Kidney (tissue), 14 donors: Measurements from ENCODE around the gene ROR2. TPM values are rescaled to one million over a fixed set of nuclear protein-coding genes. Genes with fewer than 3 reads are reported as not detected.

Experiments used
- DNase-seq, 5 donors: peaks; one replicate each; pipeline ENCODE4 v3.0.0-alpha.2; 2013 to 2020
- FAIRE-seq: peaks from 2 replicates; lab custom pipeline; 2012; peaks lifted over from hg19 to GRCh38; lab: Jason Lieb, UNC
- H3K27ac ChIP-seq, 2 donors: one replicate each; pipeline ENCODE4 v1.7.0; 2013; ENCODE audit warnings: low read depth in 2 of 2, low read length in 2 of 2, inconsistent platforms in 1 of 2
- H3K27me3 ChIP-seq: one replicate; pipeline ENCODE4 v1.7.1; 2013; ENCODE audit warnings: low read length, inconsistent platforms; ENCODE audit not compliant: control insufficient read depth, insufficient read depth
- H3K36me3 ChIP-seq, 3 donors: one replicate each; pipeline versions ENCODE4 v1.7.0 to v1.7.1; 2013; ENCODE audit warnings: low read length in 3 of 3, control low read depth in 1 of 3, inconsistent platforms in 1 of 3; ENCODE audit not compliant: insufficient read depth in 3 of 3, control insufficient read depth in 2 of 3
- H3K4me1 ChIP-seq, 3 donors: one replicate each; pipeline versions ENCODE4 v1.7.0 to v1.7.1; 2013; ENCODE audit warnings: low read length in 3 of 3, inconsistent platforms in 1 of 3, low read depth in 1 of 3; ENCODE audit not compliant: control insufficient read depth in 2 of 3, insufficient read depth in 2 of 3
- H3K4me3 ChIP-seq, 3 donors: one replicate each; pipeline versions ENCODE4 v1.7.0 to v1.8.1; 2013; ENCODE audit warnings: low read length in 3 of 3, control low read depth in 1 of 3, inconsistent platforms in 1 of 3
- H3K9ac ChIP-seq, 3 donors: one replicate each; pipeline versions ENCODE4 v1.7.0 to v1.7.1; 2013; ENCODE audit warnings: low read length in 3 of 3, control low read depth in 1 of 3, inconsistent platforms in 1 of 3
- H3K9me3 ChIP-seq, 3 donors: one replicate each; pipeline versions ENCODE4 v1.7.0 to v1.7.1; 2013; ENCODE audit warnings: low read length in 3 of 3, control low read depth in 1 of 3, inconsistent platforms in 1 of 3; ENCODE audit not compliant: control insufficient read depth in 2 of 3, insufficient read depth in 1 of 3
- intact Hi-C: fragments of 100-400 bp; cut with DNase I; formaldehyde crosslinking; loops from one replicate; pipeline ENCODE4 v1.11.1; 2022
- polyA plus RNA-seq: library from polyadenylated mRNA; stranded (reverse); fragments of 350-450 nt; fragmentation: Illumina TruSeq; extraction: RNeasy Lipid Tissue Mini Kit (QIAGEN cat#74804); gene quantifications from one replicate; pipeline ENCODE4 v1.2.3, GENCODE V29; 2014; ENCODE audit warnings: low read depth, low replicate concordance; ENCODE audit not compliant: insufficient read depth
- total RNA-seq: library from RNA; stranded (reverse); fragmentation: NEBNext Ultra II Directional; extraction: Animal tissue kit (Norgen Biotek cat#: 25700); gene quantifications from one replicate; pipeline ENCODE4 v1.2.1, GENCODE V29; 2021
- TF ChIP-seq, protein P1 (sequence below): IDR thresholded peaks from 3 replicates; pipeline ENCODE4 v1.5.1; 2012; ENCODE audit warnings: mild to moderate bottlenecking, moderate library complexity, borderline replicate concordance; ENCODE audit not compliant: insufficient read depth; ENCODE audit errors: extremely low read depth
- donor health status: control.
- donor health status: control.
- donor health status: control.
- donor health status: control.
- donor health status: control.
- donor health status: DM: yes; HTN: yes; CAD: no.
- donor health status: Normal renal cell carcinoma (clear cell type).

The ROR2 gene
- total and polyA plus RNA-seq, 2 donors from 2014 or later = 1.5 to 5.7 TPM

DNA sequence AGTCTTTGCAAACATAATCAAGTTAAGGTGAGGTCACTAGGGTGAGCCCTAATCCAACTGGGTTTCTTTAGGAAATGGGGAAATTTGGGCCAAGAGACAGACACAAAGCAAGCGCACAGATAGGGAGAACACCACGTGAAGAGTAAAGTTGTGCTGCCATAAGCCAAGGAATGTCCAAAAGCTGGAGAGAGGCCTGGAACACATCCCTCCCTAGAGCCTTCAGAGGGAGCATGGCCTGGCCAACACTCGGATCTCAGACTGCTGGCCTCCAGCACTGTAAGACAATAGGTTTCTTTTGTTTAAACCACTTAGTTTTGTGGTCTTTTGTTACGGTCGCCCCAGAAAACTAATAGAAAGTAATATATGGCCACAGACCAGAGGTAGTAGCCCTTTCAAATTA is 8.1 kb upstream of the ROR2 start:
- no peak overlapping the region for H3K27ac ChIP-seq
- TF ChIP-seq, protein P1, sequence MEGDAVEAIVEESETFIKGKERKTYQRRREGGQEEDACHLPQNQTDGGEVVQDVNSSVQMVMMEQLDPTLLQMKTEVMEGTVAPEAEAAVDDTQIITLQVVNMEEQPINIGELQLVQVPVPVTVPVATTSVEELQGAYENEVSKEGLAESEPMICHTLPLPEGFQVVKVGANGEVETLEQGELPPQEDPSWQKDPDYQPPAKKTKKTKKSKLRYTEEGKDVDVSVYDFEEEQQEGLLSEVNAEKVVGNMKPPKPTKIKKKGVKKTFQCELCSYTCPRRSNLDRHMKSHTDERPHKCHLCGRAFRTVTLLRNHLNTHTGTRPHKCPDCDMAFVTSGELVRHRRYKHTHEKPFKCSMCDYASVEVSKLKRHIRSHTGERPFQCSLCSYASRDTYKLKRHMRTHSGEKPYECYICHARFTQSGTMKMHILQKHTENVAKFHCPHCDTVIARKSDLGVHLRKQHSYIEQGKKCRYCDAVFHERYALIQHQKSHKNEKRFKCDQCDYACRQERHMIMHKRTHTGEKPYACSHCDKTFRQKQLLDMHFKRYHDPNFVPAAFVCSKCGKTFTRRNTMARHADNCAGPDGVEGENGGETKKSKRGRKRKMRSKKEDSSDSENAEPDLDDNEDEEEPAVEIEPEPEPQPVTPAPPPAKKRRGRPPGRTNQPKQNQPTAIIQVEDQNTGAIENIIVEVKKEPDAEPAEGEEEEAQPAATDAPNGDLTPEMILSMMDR = no peak
- H3K36me3 ChIP-seq = no peaks in the 10 kb centered on the region
- H3K9me3 ChIP-seq = peaks cover 0 to 5% (median 0%) of the 10 kb centered on the region in 3 donors
- DNase-seq (no peak), FAIRE-seq (no peak)
- intact Hi-C loops = no loop called here
- no peaks in the 10 kb centered on the region for H3K27me3 ChIP-seq
- no peak overlapping the region for H3K9ac ChIP-seq
- no peaks in the 10 kb centered on the region for H3K4me1 ChIP-seq
- no peak overlapping the region for H3K4me3 ChIP-seq

DNA sequence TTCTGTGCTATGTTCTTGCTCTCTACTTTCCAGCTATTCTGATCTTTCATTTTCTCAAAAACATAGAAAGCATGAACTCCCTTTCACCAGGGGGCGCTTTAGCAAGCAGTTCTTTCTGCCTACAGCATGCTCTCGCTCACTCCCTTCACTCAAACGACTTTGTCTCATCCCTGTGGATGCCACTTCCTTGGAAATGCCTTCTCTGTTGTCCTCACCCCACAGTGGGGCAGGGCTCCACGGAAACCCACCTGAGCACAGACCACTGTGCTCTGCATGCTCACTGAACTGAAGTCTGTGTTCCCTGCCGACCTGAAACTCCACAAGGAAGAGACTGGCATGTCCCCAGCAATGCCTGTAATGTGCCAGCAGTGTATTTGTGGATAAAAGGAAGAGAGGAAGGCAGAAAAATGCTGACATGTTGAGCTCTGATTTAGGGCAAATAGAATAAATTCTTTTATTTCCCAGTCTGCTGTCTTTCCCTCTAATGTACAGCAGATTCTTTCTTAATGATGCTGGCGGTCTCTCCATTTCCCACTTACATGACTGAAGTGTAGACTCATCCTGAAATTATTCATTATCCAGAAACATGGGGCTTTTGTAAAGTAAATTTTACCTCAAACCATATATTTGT is 4.9 kb upstream of the ROR2 start:
- Histone ChIP-seq H3K27me3 (no peaks in the 10 kb centered on the region), H3K9ac (no peak overlapping the region), H3K9me3 (peaks cover 0 to 5% (median 2%) of the 10 kb centered on the region in 3 donors), H3K4me1 (peaks cover 0 to 3% (median 0%) of the 10 kb centered on the region in 3 donors), H3K36me3 (no peaks in the 10 kb centered on the region), H3K4me3 (no peak overlapping the region), H3K27ac (no peak overlapping the region)
- DNase-seq (peak in 3 of 5 donors; percentile 65 to 83 (median 74)), FAIRE-seq (no peak)
- TF ChIP-seq, protein P1 = peak; percentile 39
- intact Hi-C loops = no loop called here

DNA sequence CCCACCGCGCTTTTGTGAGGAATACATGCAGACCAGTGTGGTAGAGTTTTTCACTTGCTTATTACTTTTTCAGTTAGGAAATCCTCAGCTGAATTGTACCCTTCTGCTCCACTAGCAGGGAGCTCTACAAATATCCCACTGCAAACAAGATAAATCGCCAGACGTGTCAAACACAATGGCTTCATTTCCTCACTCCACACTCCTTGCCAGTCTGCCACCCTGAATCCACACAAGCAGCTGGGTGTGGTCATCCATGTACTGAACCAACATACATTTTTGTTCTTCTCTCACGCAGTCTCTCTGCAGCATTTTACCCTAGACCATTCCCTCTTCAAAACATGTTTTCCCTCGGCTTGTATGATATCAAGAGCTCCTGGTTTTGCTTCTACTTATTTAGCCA is 3.7 kb upstream of the ROR2 start:
- Histone ChIP-seq H3K9ac (no peak overlapping the region), H3K4me3 (no peak overlapping the region), H3K9me3 (peaks cover 0 to 5% (median 2%) of the 10 kb centered on the region in 3 donors), H3K27me3 (no peaks in the 10 kb centered on the region), H3K4me1 (peaks cover 0 to 3% (median 0%) of the 10 kb centered on the region in 3 donors), H3K27ac (no peak overlapping the region), H3K36me3 (no peaks in the 10 kb centered on the region)
- intact Hi-C loops = no loop called here
- no peak for DNase-seq
- TF ChIP-seq, protein P1 = no peak
- FAIRE-seq = no peak
